SW 1271 (cell line): ENCODE results near the gene CSHL1.
"Not testable (repeated sequence)": the region's sequence is repeated elsewhere in the genome, so short reads cannot be mapped to it uniquely, and the experiment has no call there.

Source experiments
- DNase-seq, 2 experiments: peaks; one replicate each; lab custom pipeline; 2025; lab: John Stamatoyannopoulos, UW

The CSHL1 gene

DNA sequence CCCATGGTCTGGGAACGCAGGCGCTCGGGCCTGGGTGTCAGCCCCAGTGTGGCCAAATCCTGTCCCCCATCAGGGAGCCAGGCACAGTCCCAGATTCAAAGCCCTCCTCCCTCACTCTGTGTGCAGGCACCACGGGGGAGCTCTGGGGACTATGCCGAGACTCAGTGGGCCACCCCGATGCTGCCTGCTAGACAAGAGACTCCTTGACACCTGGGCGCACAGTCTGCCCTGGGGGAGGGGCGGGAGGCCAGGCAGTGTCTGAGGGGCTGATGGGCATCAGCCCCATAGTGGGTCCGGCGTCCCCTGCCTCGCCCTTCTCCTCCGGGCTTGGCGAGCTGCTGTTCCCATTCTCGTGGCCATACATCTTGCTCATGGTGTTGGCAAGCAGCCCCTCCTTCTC, 29.5 kb upstream of the CSHL1 start:
- DNase-seq = no peak

DNA sequence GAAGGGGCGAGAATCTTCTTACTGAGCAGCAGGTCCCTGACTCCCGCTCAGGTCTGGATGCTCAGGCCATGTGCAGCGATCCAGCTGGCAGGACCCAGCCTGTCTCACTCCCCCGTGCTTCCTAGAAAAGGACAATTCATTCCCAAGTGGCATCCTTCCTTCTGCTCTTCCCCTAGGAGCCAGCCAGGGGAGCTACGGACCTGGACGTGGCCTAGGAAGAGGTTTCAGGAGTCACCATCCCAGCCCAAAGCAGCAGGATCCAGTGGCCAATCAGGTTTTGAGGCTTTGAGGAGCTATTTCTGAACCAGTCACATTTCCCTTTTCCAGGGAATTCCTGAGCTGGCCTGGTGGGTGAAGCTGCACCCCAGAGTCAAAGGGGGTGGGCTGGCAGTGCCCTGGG, 28.8 kb upstream of the CSHL1 start:
- DNase-seq = no peak

DNA sequence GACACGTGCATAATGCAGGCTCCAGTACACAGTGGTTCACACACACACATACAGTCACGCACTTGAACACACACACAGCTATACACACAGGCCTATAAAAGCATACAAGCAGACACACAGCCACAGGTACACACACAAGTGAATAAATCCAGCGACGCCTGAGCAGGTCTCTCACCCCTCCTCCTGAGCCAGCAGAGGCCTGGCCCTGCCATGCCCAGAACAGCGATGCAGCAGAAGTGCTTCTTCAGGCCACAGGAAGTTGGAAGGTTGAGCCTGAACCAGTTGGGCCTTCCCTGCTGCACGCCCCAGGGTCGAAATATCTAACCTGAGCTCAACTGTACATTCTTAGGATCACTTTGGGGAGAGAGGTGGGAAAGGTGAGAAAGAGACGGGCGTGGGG, 28.3 kb upstream of the CSHL1 start:
- no peak for DNase-seq

DNA sequence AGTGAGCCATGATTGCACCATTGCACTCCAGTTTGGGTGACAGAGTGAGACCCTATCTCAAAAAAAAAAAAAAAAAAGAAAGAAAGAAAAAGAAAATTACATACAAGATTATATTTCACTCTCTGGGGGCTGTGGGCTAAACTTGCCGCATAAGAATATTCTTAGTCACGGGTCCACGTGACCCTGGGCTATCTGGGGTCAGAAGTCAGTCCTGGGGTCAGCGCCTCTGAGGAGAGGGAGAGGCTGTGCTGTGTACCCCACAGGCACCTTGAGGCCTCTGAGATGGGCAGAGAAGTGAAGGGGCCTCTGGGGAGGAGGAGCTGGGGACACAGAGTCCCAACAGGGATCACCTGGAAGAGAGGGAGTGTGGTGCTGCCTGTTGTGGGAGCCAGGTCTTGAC, 26.9 kb upstream of the CSHL1 start:
- no peak for DNase-seq

DNA sequence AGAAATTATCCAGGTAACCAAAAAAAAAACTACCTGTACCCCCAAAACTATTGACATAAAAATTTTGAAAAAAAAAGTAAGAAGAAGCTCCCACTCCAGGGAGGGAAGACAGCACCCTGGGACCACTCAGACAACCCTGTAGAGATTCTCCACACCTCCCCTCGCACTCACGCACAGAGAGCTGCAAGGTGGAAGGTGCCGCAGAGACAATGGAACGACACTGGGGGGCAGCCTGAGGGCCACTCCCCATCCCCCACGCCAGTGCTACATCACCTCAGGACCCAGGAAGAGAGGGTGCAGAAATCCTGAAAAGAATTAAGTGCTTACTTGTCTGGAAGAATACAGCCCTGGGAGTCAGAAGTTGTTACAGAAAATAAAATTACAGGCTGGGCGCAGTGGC, 26.3 kb upstream of the CSHL1 start:
- DNase-seq = no peak

DNA sequence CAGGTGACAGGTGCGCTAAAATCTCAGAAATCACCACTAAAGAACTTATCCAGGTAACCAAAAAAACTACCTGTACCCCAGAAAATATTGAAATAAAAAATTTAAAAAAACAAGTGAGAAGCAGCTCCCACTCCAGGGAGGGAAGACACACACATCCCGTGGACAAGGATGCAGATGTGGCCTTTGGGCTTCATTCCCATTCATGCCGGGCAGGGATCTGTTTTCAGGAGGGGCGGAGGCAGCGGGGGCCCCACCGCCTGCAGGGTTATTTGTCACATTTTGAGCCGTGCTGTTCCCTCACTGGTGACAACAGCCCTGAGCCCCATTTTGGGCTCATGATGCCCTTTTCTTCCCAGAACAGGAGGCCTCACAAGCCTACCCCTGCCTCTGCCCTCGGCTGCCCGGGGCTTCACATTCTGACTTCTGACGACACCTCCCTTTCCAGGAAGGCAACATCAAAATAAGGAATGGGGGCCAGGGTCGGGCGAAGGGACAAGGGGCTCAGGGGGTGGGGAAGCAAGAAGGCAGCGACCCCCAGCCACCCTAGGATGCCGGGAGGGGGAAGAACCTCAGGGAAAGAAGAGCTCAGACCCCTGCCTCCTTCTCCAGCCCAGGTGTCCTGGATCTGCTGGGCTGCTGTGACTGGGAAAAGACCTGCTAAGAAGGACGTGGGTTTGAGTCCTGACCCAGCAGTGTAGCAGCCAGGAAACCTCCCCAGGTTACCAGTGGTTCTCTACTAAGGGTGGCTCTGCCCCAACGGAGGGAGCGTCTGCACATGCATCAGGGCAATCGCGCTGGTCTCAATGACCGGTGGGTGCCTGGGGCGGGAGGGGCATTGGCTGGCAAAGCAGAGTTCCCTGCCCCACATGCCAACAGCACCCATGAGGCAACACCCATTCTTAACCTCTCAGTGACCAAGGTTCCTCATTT, 23.4 kb upstream of the CSHL1 start:
- no peak for DNase-seq

DNA sequence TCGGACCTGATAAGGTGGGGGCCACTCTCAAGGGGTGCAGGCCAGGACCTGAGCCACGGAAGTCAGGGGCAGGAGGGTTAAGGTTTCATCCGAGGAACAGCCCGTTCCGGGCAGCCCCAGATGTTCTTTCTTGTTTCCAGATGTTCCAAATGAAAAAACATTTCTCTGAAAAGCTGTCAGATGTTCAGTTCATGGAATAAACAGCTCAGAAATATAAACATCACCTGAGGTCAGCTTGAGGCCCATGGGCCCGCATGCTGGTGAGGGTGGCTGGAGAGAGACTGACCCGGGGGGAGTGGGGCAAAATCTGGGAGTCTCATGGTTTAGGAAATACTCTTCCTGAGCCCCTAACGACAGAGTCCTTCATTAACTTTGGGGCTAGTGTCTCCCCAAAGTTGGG, 22.5 kb upstream of the CSHL1 start:
- no peak for DNase-seq

DNA sequence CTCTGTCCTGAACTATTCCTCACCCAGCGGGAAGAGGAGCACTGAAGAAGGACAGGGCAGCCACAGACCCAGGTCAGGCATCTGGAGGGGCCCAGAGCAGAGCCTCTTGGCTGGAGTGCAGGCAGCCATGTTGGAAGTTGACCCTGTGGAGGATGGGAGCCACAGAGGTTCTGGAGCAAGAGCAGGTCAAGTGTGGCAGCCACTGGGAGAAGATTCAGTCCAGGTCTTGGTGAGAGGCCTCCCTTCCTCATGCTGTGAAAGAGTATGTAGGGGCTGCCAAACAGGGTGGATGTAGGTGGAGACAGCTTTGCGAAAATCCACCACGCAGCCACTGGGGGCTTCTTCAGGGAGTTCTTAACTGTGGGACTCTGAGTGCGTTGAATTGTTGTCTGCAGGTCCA, 21.7 kb upstream of the CSHL1 start:
- no peak for DNase-seq

DNA sequence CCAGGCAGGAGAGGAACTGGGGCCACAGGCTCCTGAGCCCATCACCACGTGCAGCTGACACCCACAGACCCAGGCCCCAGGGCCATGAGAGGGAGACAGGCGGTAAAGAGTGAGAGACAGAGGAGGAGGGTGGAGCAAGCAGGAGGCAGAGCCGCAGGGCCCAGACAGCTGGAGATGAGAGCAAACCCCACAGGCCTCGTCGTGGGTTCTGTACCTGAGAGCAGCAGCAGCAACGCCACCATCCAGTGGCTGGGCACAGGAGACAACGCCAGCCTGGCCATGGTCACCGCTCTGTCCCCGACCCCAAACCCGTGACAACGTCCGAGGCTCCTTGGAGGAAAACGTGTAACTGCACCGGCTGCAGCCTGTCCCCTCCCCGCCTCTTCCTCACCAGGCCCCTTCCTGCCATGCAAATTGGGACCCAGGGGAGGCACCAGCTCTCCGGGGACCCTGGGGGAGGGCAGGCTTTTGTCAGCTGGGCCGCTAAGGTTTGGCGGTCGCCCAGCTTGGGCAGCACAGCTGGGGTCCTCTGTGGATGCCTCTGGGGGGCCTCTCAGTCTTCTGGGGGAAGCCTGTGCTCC, 21.0 kb upstream of the CSHL1 start, which contains the start of gene CD79B:
Gene CD79B (minus strand): TSS at position 351 of the 581 bp plus-strand sequence. CDS start 70 bp downstream, at position 281.
- DNase-seq = no peak

DNA sequence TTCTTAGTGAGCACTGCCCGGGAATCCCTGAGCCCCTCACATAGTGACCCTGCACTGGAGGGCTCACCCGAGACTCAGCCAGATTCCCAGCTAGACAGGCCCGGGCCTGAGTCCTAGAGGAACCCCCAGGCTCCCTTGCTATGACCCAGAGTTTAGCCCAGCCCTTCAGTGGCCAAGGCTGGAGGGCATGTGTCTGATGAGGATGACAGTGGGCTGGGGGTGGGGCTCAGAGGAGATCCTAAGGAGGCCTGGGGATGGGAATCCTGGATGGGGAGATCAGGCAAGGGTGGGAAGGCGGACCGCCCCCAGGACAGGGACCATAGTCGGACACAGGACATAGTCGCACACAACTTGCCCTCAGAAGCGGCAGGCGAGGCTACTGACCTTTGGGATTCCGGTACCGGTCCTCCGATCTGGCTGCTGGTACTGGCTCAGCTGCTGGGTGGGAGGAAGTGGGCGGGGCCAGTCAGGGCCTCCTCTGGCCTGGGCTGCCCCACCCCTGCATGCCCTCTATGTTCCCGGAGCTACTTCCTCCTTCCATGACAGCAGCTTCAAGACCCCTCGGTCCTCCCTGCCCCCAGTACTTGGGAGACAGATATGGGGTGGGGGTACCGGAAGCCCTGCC, 20.0 kb upstream of the CSHL1 start:
- no peak for DNase-seq

DNA sequence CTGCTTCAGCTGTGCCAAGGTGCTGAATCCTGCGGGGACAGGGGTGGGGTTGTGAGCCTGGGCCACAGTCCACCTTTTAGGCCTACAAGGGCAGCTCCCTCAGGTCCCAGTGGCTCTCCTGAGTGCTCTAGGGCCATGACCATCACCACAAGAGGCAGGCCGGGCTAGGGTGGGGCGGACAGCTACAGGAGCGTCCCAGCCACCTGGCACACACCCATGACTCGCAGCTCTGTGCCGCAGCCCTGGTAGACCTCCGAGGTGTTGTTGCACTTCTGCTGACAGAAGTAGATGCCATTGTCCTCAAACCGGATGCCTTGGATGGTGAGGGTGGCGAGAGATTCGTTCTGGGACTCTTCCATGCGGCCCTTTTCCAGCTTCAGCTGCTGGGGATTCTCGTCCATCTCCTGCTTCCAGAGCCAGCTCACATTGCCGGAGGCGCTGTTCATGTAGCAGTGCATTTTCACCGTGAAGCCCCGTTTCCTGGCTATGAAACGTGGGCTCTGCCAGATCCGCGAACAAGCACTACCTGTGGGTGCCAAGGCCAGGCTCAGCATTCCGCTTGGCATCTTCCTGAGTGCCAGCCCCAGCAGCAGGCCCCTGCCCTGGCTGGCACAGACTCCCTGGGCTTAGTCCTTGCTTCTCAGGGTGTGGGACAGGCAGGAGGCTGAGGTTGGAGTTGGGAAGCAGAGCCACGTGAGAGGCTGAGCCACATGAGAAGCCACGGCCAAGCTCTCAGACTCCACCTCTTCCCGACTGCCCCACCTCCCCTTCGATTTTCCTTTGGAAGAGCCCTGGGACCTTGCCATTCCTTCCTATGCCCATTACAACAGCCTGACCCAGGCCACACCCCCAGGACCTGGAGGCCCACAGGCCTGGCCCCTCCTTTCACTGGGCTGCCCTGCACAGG, 19.1 kb upstream of the CSHL1 start:
- no peak for DNase-seq

DNA sequence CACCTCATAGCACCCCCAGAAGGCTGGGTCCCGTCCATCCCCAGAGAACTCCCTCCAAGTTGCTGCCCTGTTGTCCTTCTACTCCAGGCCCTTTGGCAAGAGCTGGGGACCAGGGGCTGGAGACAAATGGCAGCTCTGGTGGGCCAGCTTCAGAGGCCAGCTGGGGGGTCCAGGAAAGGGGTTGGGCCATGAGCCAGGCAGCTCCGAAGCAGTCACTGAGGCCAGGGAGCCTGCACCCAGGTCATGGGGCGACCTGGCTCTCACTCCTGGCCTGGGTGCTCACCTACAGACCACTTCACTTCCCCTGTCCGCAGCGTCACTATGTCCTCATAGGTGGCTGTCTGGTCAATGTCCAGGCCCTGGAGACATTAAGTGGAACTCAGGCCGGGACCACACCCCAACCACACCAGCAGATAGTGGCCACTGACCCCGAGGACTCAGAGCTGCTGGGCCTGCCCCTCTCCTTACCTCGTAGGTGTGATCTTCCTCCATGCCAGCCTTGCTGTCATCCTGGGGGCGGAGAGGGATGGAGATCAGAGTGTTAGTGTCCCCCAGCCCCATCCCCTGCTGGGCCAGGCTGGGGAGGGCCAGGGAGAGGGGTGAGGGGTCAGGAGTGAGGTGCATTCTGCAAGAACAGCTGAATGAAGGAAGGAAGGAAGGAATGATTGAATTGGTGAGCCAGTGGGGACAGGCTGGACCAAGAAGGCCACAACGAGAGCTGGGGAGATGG, 18.1 kb upstream of the CSHL1 start:
- no peak for DNase-seq

DNA sequence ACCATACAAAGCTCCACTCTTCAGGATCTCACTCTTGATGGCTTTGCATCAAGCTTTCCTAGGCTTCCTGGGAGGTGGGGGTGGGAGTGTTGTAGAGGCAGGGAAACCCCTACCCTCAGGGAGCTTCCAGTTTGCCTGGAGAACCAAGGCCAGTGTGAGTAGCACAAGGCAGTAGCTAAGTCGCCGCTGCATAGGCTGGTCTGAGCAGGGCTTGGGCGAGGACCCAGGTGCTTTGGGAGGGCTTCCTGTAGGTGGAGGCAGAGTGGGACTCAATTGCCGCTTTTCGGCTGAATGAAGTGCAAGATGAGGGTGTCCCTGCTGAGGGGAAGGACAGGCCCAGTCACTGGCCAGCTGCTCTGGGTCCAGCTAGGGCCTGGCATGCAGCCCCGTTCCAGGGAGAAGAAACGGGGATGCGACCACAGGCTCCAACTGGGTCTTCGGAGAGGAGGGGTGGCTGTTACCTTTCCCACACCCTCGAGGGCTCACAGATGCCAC, 17.2 kb upstream of the CSHL1 start:
- DNase-seq = no peak

DNA sequence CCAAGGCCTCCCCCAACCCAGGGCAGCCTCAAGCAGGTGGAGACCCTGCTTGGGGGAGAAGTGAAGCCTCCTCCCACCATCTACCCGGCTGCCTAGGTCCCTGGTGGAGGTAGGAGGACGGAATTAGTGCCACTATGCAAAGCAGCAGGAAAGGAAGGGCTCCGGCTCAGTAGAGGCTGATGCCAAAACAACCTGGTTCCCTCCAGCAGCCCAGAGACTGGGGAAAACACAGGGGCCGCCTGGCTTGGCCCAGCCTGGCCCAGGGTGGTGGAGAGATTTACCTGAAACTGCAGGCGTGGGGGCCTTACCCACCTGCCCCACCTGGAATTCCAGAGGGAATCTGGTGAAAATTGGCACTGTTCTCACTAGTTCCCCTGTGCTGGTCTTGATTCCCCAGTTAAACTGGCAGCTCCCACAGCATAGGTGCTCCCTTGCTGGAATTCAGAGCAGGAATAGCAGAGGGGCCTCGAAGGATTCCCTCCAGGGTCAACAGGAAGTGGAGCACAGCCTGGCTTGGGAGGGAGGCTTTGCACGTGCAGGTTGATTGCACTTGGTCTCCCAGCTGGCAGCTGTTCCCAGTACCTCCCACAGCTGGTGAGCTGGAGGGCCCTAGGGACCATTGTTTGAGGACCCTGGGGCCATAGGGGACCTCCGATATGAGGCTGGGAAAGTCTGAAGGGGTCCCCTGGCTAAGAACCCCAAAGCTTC, 16.6 kb upstream of the CSHL1 start:
- no peak for DNase-seq

DNA sequence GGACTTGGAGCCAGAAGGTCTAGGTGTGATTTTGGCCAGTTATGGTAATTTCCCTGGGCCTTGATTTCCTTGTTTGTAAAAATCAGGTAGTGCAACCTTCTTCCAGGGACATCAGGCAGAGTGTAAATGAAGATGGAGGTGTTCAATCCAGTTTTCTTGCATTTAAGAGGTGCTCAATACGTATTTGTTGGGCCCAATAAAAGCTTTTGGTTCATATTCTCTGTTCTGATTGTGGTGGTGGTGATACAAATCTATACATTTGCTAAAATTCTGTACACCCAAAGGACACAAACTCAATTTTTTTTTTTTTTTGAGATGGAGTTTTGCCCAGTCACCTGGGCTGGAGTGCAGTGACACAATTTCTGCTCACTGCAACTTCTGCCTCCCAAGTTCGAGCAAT, 15.1 kb upstream of the CSHL1 start:
- no peak for DNase-seq

DNA sequence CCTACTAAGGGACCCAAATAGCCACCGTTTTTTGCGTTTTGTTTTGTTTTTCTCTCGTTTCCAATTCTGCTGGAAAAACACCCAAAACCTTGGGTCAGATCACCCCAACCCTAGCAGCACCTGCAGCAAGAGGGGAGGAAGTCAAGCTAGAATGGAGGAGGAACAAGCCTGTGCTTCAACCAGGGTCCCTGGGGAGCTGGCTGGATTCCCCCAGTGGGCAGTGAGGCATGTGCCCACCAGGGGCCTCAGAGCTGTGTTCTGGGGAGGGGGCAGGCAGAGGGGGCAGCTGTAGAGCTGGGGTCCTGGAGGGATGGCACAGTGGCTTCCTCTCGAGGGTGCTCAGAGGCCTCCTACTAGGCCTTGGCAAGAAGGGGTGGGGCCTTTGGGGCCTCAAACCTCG, 14.6 kb upstream of the CSHL1 start:
- no peak for DNase-seq

DNA sequence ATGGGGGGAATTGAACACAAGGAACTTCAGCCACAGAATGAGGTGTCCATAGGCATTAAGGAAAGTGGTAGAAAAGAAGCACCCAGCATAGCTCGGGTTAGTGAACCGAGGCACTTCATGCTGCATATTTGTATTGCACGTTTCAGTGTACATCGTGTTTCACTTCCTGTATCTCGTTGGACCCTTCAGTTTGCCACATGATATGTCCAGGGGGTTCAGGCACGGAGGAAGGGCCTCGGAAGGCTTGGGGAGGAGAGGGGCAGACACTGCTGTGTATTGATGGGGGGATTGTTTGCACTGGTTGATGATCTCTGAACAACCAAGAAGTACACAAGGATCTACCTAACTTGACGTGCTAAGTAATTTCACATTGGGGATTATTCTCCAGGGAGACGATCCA, 11.3 kb upstream of the CSHL1 start:
- DNase-seq = not testable (repeated sequence)

DNA sequence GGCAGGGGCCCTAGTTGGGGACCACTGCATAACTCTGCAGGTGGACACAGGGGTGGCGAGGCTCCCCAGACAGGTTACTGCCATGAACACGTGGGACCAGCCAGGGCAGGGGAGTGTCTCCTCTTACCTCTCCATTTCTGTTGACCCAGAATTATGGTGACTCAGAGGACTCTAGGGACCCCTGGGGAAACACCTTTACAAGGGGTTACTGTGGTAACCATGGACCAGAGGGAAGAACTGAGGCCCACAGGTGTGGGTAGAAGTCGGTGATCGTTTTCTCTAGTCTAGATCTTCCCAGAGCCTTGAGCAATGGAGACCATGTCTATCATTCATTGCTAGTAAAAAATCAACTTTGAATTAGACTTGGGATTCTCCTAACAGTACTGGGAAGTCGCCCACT, 9.7 kb upstream of the CSHL1 start:
- not testable (repeated sequence) for DNase-seq

DNA sequence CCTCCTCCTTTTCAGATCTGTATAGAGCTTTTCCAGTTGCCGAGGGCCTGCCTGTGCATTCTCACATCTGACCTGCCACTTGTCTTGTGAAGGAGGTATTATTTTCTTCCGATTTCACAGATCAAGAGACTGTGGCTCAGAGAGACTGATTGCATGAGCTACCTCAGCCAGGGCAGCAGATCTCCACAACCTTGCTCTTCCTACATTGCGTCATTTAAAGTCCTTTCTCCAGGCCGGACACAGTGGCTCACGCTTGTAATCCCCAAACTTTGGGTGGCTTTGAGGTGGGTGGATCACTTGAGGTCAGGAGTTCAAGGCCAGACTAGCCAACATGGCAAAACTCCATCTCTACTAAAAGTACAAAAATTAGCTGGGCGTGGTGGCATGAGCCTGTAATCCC, 9.0 kb upstream of the CSHL1 start:
- DNase-seq = not testable (repeated sequence)

DNA sequence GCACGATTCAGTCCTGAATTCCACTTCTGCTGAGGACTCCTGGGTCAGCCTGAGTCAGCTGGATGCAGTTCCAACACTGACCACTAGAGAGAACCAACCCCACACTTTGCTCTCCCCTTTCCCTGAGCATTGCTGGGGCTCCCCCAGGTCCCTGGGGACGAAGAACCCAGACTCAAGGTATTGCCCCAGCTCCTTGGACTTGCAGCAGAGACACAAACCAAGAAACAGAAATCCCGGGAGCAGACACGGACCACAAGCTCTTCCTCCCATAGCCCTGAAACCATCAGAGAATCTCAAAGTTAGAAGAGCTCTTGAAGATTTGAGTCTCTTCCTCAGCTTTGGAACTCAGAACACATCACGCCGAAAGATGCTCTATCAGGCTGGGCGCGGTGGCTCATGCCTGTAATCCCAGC, 8.3 kb upstream of the CSHL1 start:
- peak in 1 of 2 experiments; percentile 56 for DNase-seq
